IPS-15b (cell line): ENCODE measurements around the gene EIF2S2.
"Not testable (repeated sequence)": the region's sequence is repeated elsewhere in the genome, so short reads cannot be mapped to it uniquely, and the experiment has no call there.

Source experiments
- H3K27me3 ChIP-seq: one replicate; pipeline ENCODE4 v1.6.1; 2013; ENCODE audit warnings: low read length; ENCODE audit not compliant: control insufficient read depth, insufficient read depth
- H3K36me3 ChIP-seq: one replicate; pipeline ENCODE4 v1.6.1; 2013; ENCODE audit warnings: low read length; ENCODE audit not compliant: control insufficient read depth, insufficient read depth
- H3K4me1 ChIP-seq: one replicate; pipeline ENCODE4 v1.6.1; 2013; ENCODE audit warnings: mild to moderate bottlenecking, low read length; ENCODE audit not compliant: control insufficient read depth, insufficient read depth
- H3K4me3 ChIP-seq: one replicate; pipeline ENCODE4 v1.5.1; 2013; ENCODE audit warnings: low read depth, low read length
- H3K9ac ChIP-seq: one replicate; pipeline ENCODE4 v1.6.1; 2013; ENCODE audit warnings: low read depth, mild to moderate bottlenecking, low read length
- H3K9me3 ChIP-seq: one replicate; pipeline ENCODE4 v1.6.1; 2013; ENCODE audit warnings: mild to moderate bottlenecking, low read length; ENCODE audit not compliant: control insufficient read depth, insufficient read depth

Gene EIF2S2, protein sequence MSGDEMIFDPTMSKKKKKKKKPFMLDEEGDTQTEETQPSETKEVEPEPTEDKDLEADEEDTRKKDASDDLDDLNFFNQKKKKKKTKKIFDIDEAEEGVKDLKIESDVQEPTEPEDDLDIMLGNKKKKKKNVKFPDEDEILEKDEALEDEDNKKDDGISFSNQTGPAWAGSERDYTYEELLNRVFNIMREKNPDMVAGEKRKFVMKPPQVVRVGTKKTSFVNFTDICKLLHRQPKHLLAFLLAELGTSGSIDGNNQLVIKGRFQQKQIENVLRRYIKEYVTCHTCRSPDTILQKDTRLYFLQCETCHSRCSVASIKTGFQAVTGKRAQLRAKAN

DNA sequence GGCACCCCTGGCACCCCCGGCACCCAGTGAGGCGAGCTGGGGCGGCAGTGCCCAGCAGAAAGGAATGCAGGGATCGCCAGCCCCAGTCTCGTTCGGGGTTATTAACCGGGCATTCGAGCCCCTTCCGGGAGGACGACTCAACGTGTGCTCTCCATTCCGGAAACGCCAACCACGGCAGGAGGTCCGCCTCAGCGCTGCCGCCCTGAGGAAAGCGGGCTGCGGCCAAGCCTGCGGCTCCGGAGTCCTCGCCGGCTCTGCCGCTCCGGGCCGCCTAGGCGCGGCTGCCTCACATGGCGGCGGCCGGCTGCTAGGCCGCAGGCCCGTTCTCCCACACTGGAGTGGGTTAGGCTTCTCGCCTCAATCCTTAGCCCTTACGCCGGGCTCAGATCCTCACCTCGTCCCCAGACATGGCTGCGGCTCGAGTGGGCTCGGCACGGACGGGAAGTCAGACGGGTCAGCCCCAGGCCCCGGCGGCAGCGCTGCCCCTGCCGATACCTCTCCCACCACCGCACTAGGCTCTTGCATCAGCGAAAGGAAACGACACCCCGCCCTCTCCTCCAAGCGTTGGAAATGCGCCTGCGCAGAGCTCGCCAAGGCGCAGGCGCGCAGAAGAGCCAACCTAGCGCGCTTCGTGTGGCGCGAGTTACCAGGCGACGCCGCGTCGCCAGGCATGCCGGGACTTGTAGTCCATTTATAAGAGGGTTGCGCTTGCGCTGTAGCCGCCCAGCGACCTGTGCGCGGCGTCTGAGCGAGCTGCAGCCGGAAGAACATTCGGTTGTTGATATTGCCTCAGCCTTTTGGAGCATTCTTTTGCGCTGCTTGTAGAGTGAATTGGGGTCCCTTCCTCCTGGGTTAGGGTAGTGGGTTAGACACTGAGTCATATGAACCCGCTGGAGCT is at the start of gene EIF2S2:
EIF2S2 (minus strand) TSS at position 542 of the 898 bp plus-strand sequence; CDS start at position 409, 133 bp downstream.
- H3K9ac ChIP-seq = peak within 1 kb of the TSS; percentile 99
- H3K27me3 ChIP-seq = no peaks in the 10 kb centered on the region
- H3K4me1 ChIP-seq = peaks cover 4% of the 10 kb centered on the region
- peaks cover 4% of the 10 kb centered on the region for H3K36me3 ChIP-seq
- H3K9me3 ChIP-seq = no peaks in the 10 kb centered on the region
- peak within 1 kb of the TSS; percentile 92 for H3K4me3 ChIP-seq

DNA sequence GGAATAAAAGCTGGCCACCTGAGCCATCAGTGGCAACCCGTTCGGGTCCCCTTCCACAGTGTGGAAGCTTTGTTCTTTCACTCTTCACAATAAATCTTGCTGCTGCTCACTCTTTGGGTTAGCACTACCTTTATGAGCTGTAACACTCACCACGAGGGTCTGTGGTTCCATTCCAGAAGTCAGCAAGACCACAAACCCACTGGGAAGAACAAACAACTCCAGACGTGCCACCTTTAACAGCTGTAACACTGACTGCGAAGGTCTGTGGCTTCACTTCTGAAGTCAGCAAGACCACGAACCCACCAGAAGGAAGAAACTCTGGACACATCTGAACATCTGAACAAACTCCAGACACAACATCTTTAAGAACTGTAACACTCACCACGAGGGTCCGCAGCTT is 45.7 kb upstream of the EIF2S2 start:
- not testable (repeated sequence) for H3K27me3 ChIP-seq, H3K9me3 ChIP-seq, H3K4me3 ChIP-seq, H3K9ac ChIP-seq, H3K36me3 ChIP-seq
- H3K4me1 ChIP-seq = peaks cover 15% of the 10 kb centered on the region

DNA sequence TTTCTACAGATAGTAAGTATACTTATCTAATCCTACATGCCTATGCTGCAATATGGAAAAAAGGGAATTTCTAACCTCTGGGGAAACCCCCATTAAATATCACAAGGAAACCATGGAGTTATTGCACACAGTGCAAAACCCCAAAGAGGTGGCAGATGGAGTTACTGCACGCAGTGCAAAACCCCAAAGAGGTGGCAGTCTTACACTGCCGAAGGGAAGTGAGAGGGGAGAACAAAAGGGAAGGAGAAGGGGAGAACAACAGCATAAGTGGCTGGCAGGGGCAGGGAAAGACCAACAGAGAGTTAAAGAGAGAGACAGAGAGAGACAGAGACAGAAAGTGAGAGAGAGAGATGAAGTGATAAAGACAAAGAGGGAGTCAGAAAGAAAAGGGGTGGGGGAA is 43.8 kb upstream of the EIF2S2 start:
- Histone ChIP-seq H3K27me3 (no peaks in the 10 kb centered on the region), H3K4me3 (no peak overlapping the region), H3K36me3 (no peaks in the 10 kb centered on the region), H3K9ac (no peak overlapping the region), H3K4me1 (peaks cover 17% of the 10 kb centered on the region), H3K9me3 (no peaks in the 10 kb centered on the region)

DNA sequence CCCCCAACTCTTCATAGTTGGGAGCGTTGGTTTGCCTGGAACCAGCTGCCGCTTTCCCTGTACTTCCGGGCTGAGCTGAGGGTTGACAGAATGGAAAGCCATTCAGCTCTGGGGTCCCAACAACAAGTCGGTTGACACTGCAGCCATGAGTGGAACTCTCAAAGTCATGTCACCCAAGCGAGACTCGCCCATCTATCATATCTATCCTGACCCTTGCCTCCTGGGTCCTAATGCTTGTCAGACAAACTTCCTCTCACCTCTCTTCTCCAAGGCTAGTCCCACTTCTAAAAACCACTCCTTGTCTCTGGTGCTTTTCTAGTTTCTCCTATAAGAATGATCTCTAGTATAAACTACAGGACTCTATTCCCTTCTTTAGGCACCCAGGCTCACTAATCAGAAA is 41.1 kb upstream of the EIF2S2 start:
- not testable (repeated sequence) for H3K9me3 ChIP-seq, H3K27me3 ChIP-seq, H3K4me3 ChIP-seq, H3K9ac ChIP-seq, H3K36me3 ChIP-seq
- H3K4me1 ChIP-seq = peaks cover 17% of the 10 kb centered on the region

DNA sequence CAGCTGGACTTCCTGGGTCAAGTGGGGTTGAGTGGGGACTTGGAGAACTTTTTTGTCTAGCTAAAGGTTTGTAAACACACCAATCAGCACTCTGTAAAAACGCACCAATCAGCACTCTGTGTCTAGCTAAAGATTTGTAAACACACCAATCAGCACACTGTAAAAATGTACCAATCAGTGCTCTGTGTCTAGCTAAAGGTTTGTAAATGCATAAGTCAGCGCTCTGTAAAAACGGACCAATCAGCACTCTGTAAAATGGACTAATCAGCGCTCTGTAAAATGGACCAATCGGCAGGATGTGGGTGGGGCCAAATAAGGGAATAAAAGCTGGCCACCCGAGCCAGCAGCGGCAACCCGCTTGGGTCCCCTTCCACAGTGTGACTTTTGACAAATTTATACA is 40.0 kb upstream of the EIF2S2 start:
- H3K36me3 ChIP-seq, H3K27me3 ChIP-seq, H3K9ac ChIP-seq, H3K4me3 ChIP-seq, H3K9me3 ChIP-seq: not testable (repeated sequence)
- H3K4me1 ChIP-seq = peaks cover 17% of the 10 kb centered on the region

DNA sequence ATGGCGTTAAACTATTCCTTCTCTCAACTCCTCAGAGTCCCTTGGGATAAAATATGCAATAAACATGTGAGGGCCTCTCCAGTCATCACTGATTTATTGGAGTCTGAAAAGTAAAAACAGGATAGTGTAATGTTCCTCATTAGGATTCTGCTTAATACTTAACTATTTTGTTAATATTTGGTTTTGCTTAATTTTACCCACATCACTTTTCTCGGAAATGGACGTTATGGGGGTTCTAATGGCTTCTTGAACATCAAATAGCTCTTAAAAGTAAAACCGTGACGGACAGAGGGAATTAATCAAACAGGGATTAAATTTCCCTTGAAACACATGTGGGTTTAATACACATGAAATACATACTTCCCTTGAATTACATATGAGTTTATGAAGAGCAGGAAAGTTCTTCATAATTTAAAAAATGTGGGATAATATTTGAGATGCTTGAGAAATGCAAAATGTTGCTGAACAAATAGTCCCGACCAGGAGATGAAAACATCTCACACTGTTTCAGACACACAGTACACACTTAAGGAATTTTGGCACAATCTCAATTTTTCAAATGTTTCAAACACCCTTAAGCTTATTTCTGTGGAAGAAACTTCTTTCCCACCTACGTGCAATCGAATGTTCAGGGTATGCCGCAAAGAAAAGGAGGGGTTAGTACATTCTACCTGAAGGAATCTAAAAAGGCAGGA is 38.4 kb upstream of the EIF2S2 start:
- H3K9ac ChIP-seq = no peak overlapping the region
- no peaks in the 10 kb centered on the region for H3K9me3 ChIP-seq
- no peaks in the 10 kb centered on the region for H3K36me3 ChIP-seq
- H3K27me3 ChIP-seq = no peaks in the 10 kb centered on the region
- H3K4me3 ChIP-seq = no peak overlapping the region
- H3K4me1 ChIP-seq = peaks cover 14% of the 10 kb centered on the region

DNA sequence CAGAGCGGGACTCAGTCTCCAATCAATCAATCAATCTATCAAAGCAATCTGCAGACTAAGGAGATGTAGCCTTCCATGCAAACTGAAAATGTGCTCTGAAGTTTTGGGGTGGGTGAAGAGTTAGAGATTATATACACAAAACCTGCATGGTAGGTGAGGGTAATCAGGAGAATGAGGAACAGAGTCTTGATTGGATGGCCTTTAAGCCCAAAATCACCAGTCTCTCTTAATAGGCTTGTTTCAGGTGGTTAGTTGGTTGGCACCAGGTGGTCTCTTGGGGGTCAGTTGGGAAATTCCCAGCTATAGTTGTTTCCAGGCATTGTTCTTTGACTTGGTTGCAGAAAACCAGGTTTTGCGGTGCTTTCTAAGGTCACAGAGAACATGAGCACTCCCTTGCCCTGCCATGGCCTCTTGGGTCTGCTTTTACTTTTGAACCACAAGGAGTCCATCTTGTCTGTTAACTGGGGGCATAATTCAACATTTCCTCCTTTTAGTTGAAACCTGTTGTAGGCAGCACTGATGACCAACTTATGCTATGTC is 33.3 kb upstream of the EIF2S2 start:
- no peaks in the 10 kb centered on the region for H3K9me3 ChIP-seq
- no peaks in the 10 kb centered on the region for H3K4me1 ChIP-seq
- no peak overlapping the region for H3K9ac ChIP-seq
- no peaks in the 10 kb centered on the region for H3K27me3 ChIP-seq
- no peak overlapping the region for H3K4me3 ChIP-seq
- no peaks in the 10 kb centered on the region for H3K36me3 ChIP-seq

DNA sequence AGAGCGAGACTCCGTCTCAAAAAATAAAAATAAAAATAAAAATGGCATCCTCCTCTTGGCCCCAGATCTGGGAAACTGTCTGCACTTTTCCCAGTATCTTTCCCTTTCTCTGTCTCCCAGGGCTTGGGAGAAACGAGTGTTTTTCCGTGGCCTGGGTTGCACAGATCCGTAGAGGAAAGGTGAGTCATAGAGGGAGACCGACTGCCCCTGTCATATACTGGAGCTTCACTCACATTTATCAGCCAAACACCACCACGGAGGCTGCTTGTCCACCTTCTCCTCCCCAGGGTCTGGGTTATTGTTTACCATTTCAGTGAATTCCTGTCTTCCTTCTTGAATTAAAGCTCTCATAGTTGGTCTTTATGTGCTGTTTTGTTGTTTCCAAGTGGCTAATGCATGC is 31.9 kb upstream of the EIF2S2 start:
- Histone ChIP-seq H3K36me3 (no peaks in the 10 kb centered on the region), H3K4me3 (no peak overlapping the region), H3K9me3 (no peaks in the 10 kb centered on the region), H3K9ac (no peak overlapping the region), H3K27me3 (no peaks in the 10 kb centered on the region), H3K4me1 (no peaks in the 10 kb centered on the region)

DNA sequence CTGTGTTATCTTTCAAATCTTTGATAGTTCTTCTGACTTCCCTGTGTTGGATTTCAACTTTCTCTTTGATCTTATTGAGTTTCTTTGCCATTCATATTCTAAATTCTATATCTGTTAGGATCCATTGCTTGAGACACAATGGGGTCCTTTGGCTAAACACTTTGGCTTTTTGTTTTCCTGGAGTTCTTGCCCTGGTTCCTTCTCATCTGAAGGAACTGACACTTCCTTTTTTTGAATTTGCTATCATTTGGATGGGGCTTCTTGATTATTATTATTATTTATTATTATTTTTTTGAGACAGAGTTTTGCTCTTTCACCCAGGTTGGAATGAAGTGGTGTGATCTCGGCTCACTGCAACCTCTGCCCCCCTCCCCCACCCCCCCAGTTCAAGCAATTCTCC is 30.1 kb upstream of the EIF2S2 start:
- no peaks in the 10 kb centered on the region for H3K36me3 ChIP-seq
- H3K4me1 ChIP-seq = no peaks in the 10 kb centered on the region
- no peaks in the 10 kb centered on the region for H3K9me3 ChIP-seq
- H3K9ac ChIP-seq = no peak overlapping the region
- no peak overlapping the region for H3K4me3 ChIP-seq
- no peaks in the 10 kb centered on the region for H3K27me3 ChIP-seq

DNA sequence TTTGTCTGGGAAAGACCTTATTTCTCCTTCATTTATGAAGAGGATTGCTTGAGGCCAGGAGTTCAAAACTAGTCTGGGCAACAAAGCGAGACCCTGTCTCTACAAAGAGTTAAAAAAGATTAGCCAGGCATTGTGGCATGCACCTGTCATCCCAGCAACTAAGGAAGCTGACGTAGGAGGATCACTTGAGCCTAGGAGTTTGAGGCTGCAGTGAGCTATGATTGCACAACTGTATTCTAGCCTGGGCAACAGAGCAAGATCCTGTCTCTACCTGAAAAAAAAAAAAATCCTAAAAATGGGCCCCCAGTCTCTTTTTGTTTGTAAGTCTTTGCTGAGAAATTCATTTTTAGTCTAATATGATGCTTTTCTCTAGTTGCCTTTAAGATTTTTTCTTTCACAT is 29.2 kb upstream of the EIF2S2 start:
- H3K9ac ChIP-seq = no peak overlapping the region
- H3K9me3 ChIP-seq = no peaks in the 10 kb centered on the region
- H3K36me3 ChIP-seq = no peaks in the 10 kb centered on the region
- H3K4me3 ChIP-seq = no peak overlapping the region
- no peaks in the 10 kb centered on the region for H3K4me1 ChIP-seq
- H3K27me3 ChIP-seq = no peaks in the 10 kb centered on the region

DNA sequence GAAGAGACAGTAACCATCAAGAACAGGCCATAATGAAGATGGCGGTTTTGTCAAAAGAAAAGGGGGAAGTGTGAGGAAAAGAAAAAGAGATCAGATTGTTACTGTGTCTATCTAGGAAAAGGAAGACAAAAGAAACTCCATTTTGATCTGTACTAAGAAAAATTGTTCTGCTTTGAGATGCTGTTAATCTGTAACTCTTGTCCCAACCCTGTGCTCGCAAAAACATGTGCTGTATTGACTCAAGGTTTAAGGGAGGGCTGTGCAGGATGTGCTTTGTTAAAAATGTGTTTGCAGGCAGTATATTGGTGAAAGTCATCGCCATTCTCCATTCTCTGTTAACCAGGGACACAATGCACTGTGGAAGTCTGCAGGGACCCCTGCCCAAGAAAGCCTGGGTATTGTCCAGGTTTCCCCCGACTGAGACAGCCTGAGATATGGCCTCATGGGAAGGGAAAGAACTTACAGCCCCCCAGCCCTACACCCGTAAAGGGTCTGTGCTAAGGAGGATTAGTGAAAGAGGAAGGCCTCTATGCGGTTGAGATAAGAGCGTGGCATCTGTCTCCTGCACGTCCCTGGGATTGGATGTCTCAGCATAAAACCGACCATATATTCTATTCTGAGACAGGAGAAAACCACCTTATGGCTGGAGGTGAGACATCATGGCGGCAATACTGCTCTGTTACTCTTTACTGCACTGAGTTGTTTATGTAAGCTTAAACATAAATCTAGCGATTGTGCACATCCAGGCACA is 23.7 kb upstream of the EIF2S2 start:
- H3K4me3 ChIP-seq, H3K9ac ChIP-seq, H3K4me1 ChIP-seq, H3K27me3 ChIP-seq, H3K9me3 ChIP-seq, H3K36me3 ChIP-seq: not testable (repeated sequence)
